ENCODE measurements around the gene PKHD1.

The PKHD1 gene

DNA sequence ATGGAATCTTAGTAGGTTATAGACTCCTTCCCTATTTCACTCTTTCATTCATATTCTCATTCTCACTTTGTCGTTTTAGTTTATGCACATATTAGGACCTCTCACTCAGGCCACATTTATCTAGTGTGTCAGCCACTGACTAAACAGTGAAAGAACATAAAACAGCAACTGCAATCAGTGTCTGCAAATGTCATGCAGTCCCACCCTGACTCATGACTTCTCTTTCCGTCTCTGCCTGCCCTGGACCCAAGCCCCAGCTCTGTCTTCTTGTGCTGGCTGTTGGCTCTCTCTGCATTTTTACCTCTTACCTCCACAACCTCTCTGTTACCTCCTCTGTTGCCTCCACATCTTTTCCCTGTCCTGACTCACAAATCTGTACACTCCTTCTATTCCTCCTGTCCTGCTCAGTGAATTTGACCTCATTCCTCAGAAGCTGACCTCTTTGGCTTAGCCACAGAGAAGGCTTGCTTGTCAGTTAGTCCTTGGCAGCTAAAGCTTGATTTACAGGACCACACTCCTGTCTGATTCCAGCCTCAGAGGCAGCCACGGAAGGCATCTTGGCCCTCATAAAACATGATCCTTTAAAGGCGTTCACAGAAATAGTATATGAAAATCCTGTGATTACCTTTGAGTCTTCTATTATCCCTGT is 247.6 kb downstream of the PKHD1 start:
- H3K4me1 ChIP-seq (ENCODE audit: insufficient read depth, low read length): peaks cover 52% of the 10 kb centered on the region

DNA sequence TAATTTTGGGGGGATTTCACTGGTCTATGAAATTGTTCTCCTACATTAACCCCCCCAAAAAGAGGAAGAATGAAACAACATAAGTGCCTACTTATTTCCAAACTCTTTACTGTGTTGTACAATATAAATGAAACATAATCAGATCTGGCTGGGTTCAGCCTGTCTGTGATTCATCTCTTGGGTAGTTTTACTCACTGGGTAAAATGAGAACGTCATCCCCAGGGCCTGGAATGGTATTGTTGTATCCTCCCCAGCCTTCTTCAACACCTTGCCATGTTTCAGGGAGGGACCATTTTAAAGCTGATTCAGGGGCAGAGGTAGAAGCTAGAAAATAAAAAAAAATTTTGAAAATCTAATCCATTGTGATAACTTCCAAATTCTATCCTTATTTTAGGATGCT is 256.7 kb downstream of the PKHD1 start:
- H3K27me3 ChIP-seq (ENCODE audit: insufficient read depth, low read length): no peaks in the 10 kb centered on the region
- no peak overlapping the region for H3K4me3 ChIP-seq (ENCODE audit: low read length)
- H3K4me1 ChIP-seq (ENCODE audit: insufficient read depth, low read length): peaks cover 4% of the 10 kb centered on the region
- no peaks in the 10 kb centered on the region for H3K36me3 ChIP-seq (ENCODE audit: insufficient read depth, low read length)
- no peak overlapping the region for H2AFZ ChIP-seq (ENCODE audit: low read depth, low read length)
- no peaks in the 10 kb centered on the region for H3K9me3 ChIP-seq (ENCODE audit: low read length)

More for the DNA sequence above, 247.6 kb downstream of the PKHD1 start:
- Histone ChIP-seq H2AFZ (ENCODE audit: low read depth, low read length) (no peak overlapping the region), H3K9me3 (ENCODE audit: low read length) (no peaks in the 10 kb centered on the region), H3K27me3 (ENCODE audit: insufficient read depth, low read length) (peaks cover 2% of the 10 kb centered on the region), H3K4me3 (ENCODE audit: low read length) (no peak overlapping the region), H3K36me3 (ENCODE audit: insufficient read depth, low read length) (no peaks in the 10 kb centered on the region)

DNA sequence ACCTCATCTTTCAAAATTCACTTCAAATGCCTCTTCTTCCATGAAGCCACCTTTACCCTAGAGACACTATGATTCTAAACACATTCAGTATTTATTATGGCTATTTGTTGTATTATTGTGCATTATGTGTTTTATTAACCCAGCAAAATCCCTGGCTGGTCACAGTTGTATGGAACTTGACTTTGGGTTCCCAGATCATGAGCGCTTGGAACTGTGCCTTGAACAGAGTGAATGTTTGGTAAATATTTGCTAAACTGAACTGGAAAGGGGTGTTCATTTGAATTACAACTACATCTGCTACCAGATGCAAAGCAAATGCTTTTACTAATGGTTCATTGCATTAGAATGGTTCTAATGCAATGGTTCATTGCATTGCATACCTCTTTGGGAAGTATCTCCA is 259.8 kb downstream of the PKHD1 start:
- H3K4me3 ChIP-seq (ENCODE audit: low read length): no peak overlapping the region
- H3K9me3 ChIP-seq (ENCODE audit: low read length): no peaks in the 10 kb centered on the region
- peaks cover 4% of the 10 kb centered on the region for H3K4me1 ChIP-seq (ENCODE audit: insufficient read depth, low read length)
- no peak overlapping the region for H2AFZ ChIP-seq (ENCODE audit: low read depth, low read length)
- peaks cover 2% of the 10 kb centered on the region for H3K27me3 ChIP-seq (ENCODE audit: insufficient read depth, low read length)
- no peaks in the 10 kb centered on the region for H3K36me3 ChIP-seq (ENCODE audit: insufficient read depth, low read length)

DNA sequence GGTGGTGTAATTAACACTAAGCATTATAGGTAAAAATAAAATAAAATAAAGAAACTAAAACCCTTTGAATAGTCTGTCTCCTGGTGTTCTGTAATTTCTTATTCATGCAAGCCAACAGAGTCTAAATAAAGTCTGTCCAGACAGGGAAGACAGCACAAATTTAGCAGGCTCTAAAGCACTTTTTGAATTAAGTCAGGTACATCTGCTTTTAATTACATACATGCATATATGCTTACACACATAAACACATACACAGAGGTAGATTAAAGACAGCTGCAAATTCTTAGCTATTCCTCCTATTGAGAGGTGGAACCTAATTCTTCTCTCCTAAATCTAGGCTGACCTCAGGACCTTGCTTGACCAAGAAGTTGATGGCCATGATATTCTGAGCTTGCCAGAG is 262.5 kb downstream of the PKHD1 start:
- peaks cover 2% of the 10 kb centered on the region for H3K27me3 ChIP-seq (ENCODE audit: insufficient read depth, low read length)
- H3K4me1 ChIP-seq (ENCODE audit: insufficient read depth, low read length): peaks cover 4% of the 10 kb centered on the region

DNA sequence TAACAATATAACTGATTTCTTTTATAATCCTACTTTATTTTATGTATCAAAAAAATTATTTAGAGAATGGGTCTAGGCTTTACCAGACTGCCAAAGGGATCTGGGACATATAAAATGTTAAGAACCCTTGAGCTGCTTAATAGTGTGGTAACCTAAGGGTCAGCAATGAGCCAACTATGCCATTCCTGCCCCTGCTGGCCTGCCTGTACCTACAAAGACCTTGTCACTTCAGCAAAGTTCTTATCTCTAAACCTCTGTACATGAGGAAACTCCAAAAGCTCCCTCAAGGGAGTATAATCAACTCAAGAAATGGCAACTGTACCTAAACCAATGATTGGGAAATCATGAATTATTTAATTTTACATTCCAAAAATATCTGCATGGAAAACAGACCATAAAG is 266.9 kb downstream of the PKHD1 start:
- Histone ChIP-seq H3K9me3 (ENCODE audit: low read length) (no peaks in the 10 kb centered on the region), H3K36me3 (ENCODE audit: insufficient read depth, low read length) (no peaks in the 10 kb centered on the region), H3K4me3 (ENCODE audit: low read length) (no peak overlapping the region), H3K4me1 (ENCODE audit: insufficient read depth, low read length) (no peaks in the 10 kb centered on the region), H2AFZ (ENCODE audit: low read depth, low read length) (no peak overlapping the region), H3K27me3 (ENCODE audit: insufficient read depth, low read length) (peaks cover 1% of the 10 kb centered on the region)

More for the DNA sequence above, 262.5 kb downstream of the PKHD1 start:
- H3K4me3 ChIP-seq (ENCODE audit: low read length): no peak overlapping the region
- H3K36me3 ChIP-seq (ENCODE audit: insufficient read depth, low read length): no peaks in the 10 kb centered on the region
- no peak overlapping the region for H2AFZ ChIP-seq (ENCODE audit: low read depth, low read length)
- no peaks in the 10 kb centered on the region for H3K9me3 ChIP-seq (ENCODE audit: low read length)

DNA sequence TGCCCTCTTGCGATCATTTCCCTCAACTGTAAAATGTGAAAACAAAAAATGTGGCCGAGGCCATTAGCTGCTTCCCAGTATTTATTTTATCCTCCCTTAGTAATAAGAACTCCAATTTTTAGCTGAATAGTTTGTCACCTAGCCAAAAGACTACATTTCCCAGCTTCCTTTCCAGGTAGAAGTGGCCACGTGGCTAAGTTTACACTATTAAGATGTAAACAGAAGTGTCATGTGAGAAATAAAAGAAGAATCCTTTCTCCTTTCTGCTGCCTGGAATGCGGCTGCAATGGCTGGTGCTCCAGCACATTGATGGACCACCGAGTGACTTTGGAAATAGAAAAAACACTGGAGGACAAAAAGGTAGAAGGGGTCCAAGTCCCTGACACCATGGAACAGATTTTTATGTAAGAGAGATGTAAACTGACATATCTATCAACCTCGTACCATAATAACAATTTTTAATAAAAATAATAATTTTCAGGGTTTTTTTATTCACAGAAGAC is 268.8 kb downstream of the PKHD1 start:
- no peaks in the 10 kb centered on the region for H3K4me1 ChIP-seq (ENCODE audit: insufficient read depth, low read length)
- no peak overlapping the region for H3K4me3 ChIP-seq (ENCODE audit: low read length)
- H2AFZ ChIP-seq (ENCODE audit: low read depth, low read length): no peak overlapping the region
- H3K27me3 ChIP-seq (ENCODE audit: insufficient read depth, low read length): no peaks in the 10 kb centered on the region
- H3K9me3 ChIP-seq (ENCODE audit: low read length): no peaks in the 10 kb centered on the region
- no peaks in the 10 kb centered on the region for H3K36me3 ChIP-seq (ENCODE audit: insufficient read depth, low read length)

DNA sequence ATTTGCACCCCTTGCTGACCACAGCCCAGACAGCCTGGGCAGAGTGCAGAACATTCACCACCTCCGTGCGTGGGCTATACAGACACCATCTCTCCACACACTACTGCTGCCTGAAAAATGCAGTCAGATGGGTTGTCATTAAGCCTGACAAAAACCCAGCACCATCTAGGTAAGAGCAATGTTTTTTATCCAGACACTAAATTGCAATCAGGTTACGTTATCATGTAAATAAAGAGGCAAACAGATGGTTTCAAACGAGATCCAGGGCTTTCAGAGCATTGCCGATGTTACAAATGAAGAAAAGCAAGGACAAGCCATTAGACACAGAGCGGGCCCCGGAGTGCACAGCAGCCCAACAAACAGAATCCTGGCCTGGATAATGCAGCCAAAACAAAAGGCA is 269.6 kb downstream of the PKHD1 start:
- H3K9me3 ChIP-seq (ENCODE audit: low read length): no peaks in the 10 kb centered on the region
- no peak overlapping the region for H2AFZ ChIP-seq (ENCODE audit: low read depth, low read length)
- H3K4me1 ChIP-seq (ENCODE audit: insufficient read depth, low read length): no peaks in the 10 kb centered on the region
- H3K4me3 ChIP-seq (ENCODE audit: low read length): no peak overlapping the region
- H3K36me3 ChIP-seq (ENCODE audit: insufficient read depth, low read length): no peaks in the 10 kb centered on the region
- no peaks in the 10 kb centered on the region for H3K27me3 ChIP-seq (ENCODE audit: insufficient read depth, low read length)

DNA sequence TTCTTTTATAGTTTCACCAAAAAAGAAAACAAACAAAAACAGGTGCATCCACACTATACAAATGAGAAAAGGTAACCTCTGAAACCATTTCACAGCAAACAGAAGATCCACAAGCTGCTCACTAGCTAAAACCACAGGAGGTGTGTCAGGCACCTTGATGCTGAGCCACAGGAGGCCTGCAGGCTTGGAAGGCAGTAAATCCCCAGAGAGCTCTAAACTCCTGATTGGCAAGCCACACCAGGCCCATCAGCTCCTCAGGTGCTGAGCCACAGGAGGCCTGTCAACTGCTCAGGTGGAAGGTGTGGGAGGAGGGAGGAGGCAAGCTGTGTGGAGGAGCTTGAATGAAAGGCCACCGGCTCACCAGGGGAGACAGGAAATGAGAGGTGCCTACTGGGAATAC is 273.0 kb downstream of the PKHD1 start:
- Histone ChIP-seq H3K4me3 (ENCODE audit: low read length) (no peak overlapping the region), H3K27me3 (ENCODE audit: insufficient read depth, low read length) (no peaks in the 10 kb centered on the region), H2AFZ (ENCODE audit: low read depth, low read length) (no peak overlapping the region), H3K36me3 (ENCODE audit: insufficient read depth, low read length) (no peaks in the 10 kb centered on the region), H3K9me3 (ENCODE audit: low read length) (no peaks in the 10 kb centered on the region), H3K4me1 (ENCODE audit: insufficient read depth, low read length) (no peaks in the 10 kb centered on the region)

DNA sequence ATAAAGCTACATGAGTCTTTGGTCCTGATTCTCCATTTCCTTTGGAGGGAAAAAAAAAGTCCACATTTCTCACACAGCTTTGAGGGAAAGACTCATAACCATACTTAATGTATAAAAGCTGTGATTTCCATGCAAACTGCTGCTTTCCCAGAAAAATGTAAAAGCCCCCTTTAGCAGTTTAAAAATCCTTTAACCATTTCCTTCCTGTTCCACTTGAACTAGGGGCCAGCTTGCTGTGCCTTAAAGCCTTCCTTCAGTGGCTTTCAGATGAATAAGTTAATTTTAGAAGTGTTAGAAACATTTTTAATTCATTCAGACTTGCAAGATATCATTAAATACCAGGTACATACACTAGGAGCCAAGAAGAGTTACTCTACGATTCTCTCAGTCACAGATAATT is 273.5 kb downstream of the PKHD1 start:
- Histone ChIP-seq H3K4me1 (ENCODE audit: insufficient read depth, low read length) (no peaks in the 10 kb centered on the region), H3K36me3 (ENCODE audit: insufficient read depth, low read length) (no peaks in the 10 kb centered on the region), H3K27me3 (ENCODE audit: insufficient read depth, low read length) (no peaks in the 10 kb centered on the region), H2AFZ (ENCODE audit: low read depth, low read length) (no peak overlapping the region), H3K9me3 (ENCODE audit: low read length) (no peaks in the 10 kb centered on the region), H3K4me3 (ENCODE audit: low read length) (no peak overlapping the region)

DNA sequence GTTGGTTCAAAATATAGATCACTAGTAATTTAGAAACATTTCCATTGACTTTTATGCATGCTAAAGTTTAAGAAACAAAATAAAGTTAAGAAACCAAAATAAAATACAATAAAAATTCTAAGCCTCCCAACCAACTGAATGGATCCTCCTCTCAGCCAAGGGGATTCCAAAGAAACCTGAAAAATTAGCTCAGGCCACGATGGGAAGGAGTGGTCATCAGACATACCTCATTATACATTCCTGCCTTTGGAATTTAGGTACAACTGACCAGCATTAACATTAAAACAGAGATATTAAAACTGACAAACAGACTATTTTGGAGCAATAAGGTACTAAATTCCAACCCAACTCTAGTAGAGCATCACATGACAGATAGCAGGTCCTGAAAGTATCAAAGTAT is 275.2 kb downstream of the PKHD1 start:
- no peaks in the 10 kb centered on the region for H3K36me3 ChIP-seq (ENCODE audit: insufficient read depth, low read length)
- H3K4me1 ChIP-seq (ENCODE audit: insufficient read depth, low read length): no peaks in the 10 kb centered on the region
- H3K27me3 ChIP-seq (ENCODE audit: insufficient read depth, low read length): no peaks in the 10 kb centered on the region
- no peak overlapping the region for H3K4me3 ChIP-seq (ENCODE audit: low read length)
- H2AFZ ChIP-seq (ENCODE audit: low read depth, low read length): no peak overlapping the region
- no peaks in the 10 kb centered on the region for H3K9me3 ChIP-seq (ENCODE audit: low read length)

DNA sequence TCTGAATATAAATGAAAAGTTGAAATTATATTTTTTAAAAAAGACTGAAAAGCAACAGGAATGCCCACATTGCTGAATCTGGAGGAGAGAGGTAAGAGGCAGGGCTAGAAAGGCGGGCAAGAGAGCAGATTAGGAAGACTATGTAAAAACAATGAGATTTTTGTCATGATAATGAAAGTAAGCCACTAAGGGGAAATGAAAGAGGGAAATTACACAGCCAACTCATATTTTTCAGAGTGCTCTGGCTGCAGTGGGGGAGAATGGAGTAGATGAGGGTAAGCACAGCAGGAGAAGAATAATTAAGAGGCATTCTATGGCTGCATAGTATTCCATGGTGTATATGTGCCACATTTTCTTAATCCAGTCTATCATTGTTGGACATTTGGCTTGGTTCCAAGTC is 281.9 kb downstream of the PKHD1 start:
- no peak overlapping the region for H2AFZ ChIP-seq (ENCODE audit: low read depth, low read length)
- no peaks in the 10 kb centered on the region for H3K27me3 ChIP-seq (ENCODE audit: insufficient read depth, low read length)
- no peak overlapping the region for H3K4me3 ChIP-seq (ENCODE audit: low read length)
- no peaks in the 10 kb centered on the region for H3K9me3 ChIP-seq (ENCODE audit: low read length)
- H3K36me3 ChIP-seq (ENCODE audit: insufficient read depth, low read length): no peaks in the 10 kb centered on the region
- peaks cover 10% of the 10 kb centered on the region for H3K4me1 ChIP-seq (ENCODE audit: insufficient read depth, low read length)

DNA sequence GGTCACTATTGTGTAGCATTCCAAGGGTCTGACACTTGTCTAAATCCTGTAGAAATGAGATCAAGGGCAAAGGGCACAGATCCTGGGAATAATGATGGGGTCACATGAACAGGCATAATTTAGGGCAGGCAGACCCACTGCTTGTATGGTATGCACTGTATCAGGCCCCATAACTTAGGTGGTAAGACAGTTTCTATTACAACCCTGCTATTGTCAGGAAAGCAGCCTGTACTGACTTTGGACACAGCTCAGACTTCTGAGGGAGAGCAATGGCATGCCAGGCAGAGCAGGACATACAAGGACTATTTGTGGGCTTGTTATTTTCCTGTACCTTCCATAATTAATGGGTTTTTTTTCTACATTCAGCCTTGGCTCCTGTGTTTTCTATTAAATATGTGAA is 286.8 kb downstream of the PKHD1 start:
- Histone ChIP-seq H2AFZ (ENCODE audit: low read depth, low read length) (no peak overlapping the region), H3K36me3 (ENCODE audit: insufficient read depth, low read length) (no peaks in the 10 kb centered on the region)

DNA sequence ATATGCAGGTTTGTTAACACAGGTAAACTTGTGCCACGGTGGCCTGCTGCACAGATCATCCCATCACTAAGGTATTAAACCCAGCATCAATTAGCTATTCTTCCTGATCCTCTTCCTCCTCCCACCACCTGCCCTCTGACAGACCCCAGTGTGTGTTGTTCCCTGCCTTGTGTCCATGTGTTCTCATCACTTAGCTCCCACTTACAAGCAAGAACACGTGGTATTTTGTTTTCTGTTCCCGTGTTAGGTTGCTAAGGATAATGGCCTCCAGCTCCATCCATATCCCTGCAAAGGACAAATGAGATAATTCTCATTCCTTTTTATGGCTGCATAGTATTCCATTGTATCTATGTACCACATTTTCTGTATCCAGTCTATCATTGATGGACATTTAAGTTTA is 294.0 kb downstream of the PKHD1 start:
- peaks cover 3% of the 10 kb centered on the region for H3K9me3 ChIP-seq (ENCODE audit: low read length)
- H3K27me3 ChIP-seq (ENCODE audit: insufficient read depth, low read length): no peaks in the 10 kb centered on the region
- H3K4me3 ChIP-seq (ENCODE audit: low read length): no peak overlapping the region
- no peaks in the 10 kb centered on the region for H3K36me3 ChIP-seq (ENCODE audit: insufficient read depth, low read length)
- no peaks in the 10 kb centered on the region for H3K4me1 ChIP-seq (ENCODE audit: insufficient read depth, low read length)
- H2AFZ ChIP-seq (ENCODE audit: low read depth, low read length): no peak overlapping the region

More for the DNA sequence above, 286.8 kb downstream of the PKHD1 start:
- no peaks in the 10 kb centered on the region for H3K9me3 ChIP-seq (ENCODE audit: low read length)
- no peak overlapping the region for H3K4me3 ChIP-seq (ENCODE audit: low read length)
- H3K27me3 ChIP-seq (ENCODE audit: insufficient read depth, low read length): no peaks in the 10 kb centered on the region
- peaks cover 15% of the 10 kb centered on the region for H3K4me1 ChIP-seq (ENCODE audit: insufficient read depth, low read length)
